OCI-LY7 (cell line): ENCODE measurements around the gene KICS2. TPM values are rescaled to one million over a fixed set of nuclear protein-coding genes. Genes with fewer than 3 reads are reported as not detected.
"Not testable (repeated sequence)": the region's sequence is repeated elsewhere in the genome, so short reads cannot be mapped to it uniquely, and the experiment has no call there.

ENCODE experiments used
- BruUV-seq: library from RNA; stranded (reverse); fragments of 400-500 nt; replicated peaks from 2 replicates; lab custom pipeline; 2021; lab: Mats Ljungman, UMichigan
- CTCF ChIA-PET: fragments of 300-600 bp; sonication (Branson Sonifier 250); formaldehyde crosslinking; loops from one replicate; lab custom pipeline; 2022; ENCODE audit warnings: antibody characterized with exemption; ENCODE audit not compliant: unreplicated experiment; lab: Charles Lee
- POLR2A ChIA-PET: fragments of 300-600 bp; sonication (Branson Sonifier 250); formaldehyde crosslinking; loops from one replicate; lab custom pipeline; 2022; ENCODE audit warnings: antibody characterized with exemption; lab: Charles Lee
- DNase-seq: peaks from one replicate; pipeline ENCODE4 v3.0.0-alpha.2; 2015; ENCODE audit warnings: low spot score
- H2AFZ ChIP-seq: fragments of 200-600 bp; sonication (generic), shearing (Covaris generic); 2 replicates; pipeline ENCODE4 v1.6.1; 2014; ENCODE audit warnings: mild to moderate bottlenecking, antibody characterized with exemption, low read length, moderate library complexity
- H3K27ac ChIP-seq: fragments of 200-600 bp; sonication (generic); 2 replicates; pipeline ENCODE4 v1.5.1; 2014; ENCODE audit warnings: mixed run types, low read depth, mild to moderate bottlenecking, moderate library complexity, low read length, inconsistent platforms; ENCODE audit not compliant: poor library complexity, severe bottlenecking
- H3K36me3 ChIP-seq: fragments of 200-600 bp; sonication (generic); 2 replicates; pipeline ENCODE4 v1.6.1; 2014; ENCODE audit warnings: mild to moderate bottlenecking, antibody characterized with exemption, low read length, moderate library complexity, mixed read lengths; ENCODE audit not compliant: insufficient read depth
- H3K4me1 ChIP-seq: fragments of 200-600 bp; sonication (generic); 2 replicates; pipeline ENCODE4 v1.5.1; 2014; ENCODE audit warnings: mild to moderate bottlenecking, low read length; ENCODE audit not compliant: insufficient read depth, poor library complexity, severe bottlenecking
- H3K4me2 ChIP-seq: fragments of 200-600 bp; sonication (generic); 2 replicates; pipeline ENCODE4 v1.6.1; 2014; ENCODE audit warnings: mild to moderate bottlenecking, low read length
- H3K4me3 ChIP-seq: fragments of 200-600 bp; sonication (generic); 2 replicates; pipeline ENCODE4 v1.5.1; 2014; ENCODE audit warnings: mild to moderate bottlenecking, low read depth, low read length; ENCODE audit not compliant: poor library complexity, severe bottlenecking
- H3K79me2 ChIP-seq: fragments of 200-600 bp; sonication (generic); 2 replicates; pipeline ENCODE4 v1.6.1; 2016; ENCODE audit warnings: low read depth, mild to moderate bottlenecking, low read length, moderate library complexity, mixed read lengths; ENCODE audit not compliant: insufficient read depth
- H3K9me2 ChIP-seq: fragments of 200-600 bp; sonication (generic); 2 replicates; pipeline ENCODE4 v1.6.1; 2016; ENCODE audit warnings: mild to moderate bottlenecking, low read length, mixed read lengths; ENCODE audit not compliant: insufficient read depth
- H3K9me3 ChIP-seq: fragments of 200-600 bp; sonication (generic); 2 replicates; pipeline ENCODE4 v1.6.1; 2014; ENCODE audit warnings: mild to moderate bottlenecking, mixed run types, low read length, mixed read lengths
- H4K20me1 ChIP-seq: fragments of 200-600 bp; sonication (generic); 2 replicates; pipeline ENCODE4 v1.6.1; 2014; ENCODE audit warnings: mild to moderate bottlenecking, antibody characterized with exemption, low read length, moderate library complexity, mixed read lengths; ENCODE audit not compliant: insufficient read depth
- CTCF ChIP-seq: fragments of 200-600 bp; sonication (generic); conservative IDR thresholded peaks from 2 replicates; pipeline ENCODE4 v1.5.1; 2014; ENCODE audit warnings: mild to moderate bottlenecking, antibody characterized with exemption, low read length, moderate library complexity, mixed read lengths
- EZH2phosphoT487 ChIP-seq: fragments of 200-600 bp; sonication (generic); IDR thresholded peaks from 2 replicates; pipeline ENCODE4 v1.6.1; 2018; ENCODE audit warnings: low read depth, borderline replicate concordance, mild to moderate bottlenecking, mixed run types, antibody characterized with exemption, low read length, moderate library complexity, mixed read lengths
- intact Hi-C: fragments of 100-400 bp; cut with micrococcal nuclease; formaldehyde crosslinking; loops from one replicate; pipeline ENCODE4 v1.10.0; 2022; ENCODE audit not compliant: unreplicated experiment
- total RNA-seq, 2 experiments: library from RNA; depleted of rRNA in 1 of 2; stranded (reverse); fragments of >200 nt in 1 of 2; shearing (Covaris generic) in 1 of 2; gene quantifications; 2 replicates each; pipeline ENCODE4 v1.2.3, GENCODE V29; 2014 to 2022

Gene KICS2
- total RNA-seq, 2 experiments from 2014 or later = 20.4 to 20.6 TPM

- no peak overlapping the region for H3K4me2 ChIP-seq
- ChIA-PET POLR2A (interaction anchor here (0.6 to 0.8 kb wide), 3 partner anchors 10 to 88 kb away, joined by 3 to 5 read pairs (median 3); no protein-coding TSS in a partner anchor), CTCF (interaction anchor here (0.8 kb wide), 1 partner anchor 13 kb away, joined by 3 read pairs; no protein-coding TSS in a partner anchor)
- no peaks in the 10 kb centered on the region for H3K79me2 ChIP-seq
- H3K9me2 ChIP-seq = no peaks in the 10 kb centered on the region
- H3K4me1 ChIP-seq = no peaks in the 10 kb centered on the region
- H3K9me3 ChIP-seq = no peaks in the 10 kb centered on the region
- H3K27ac ChIP-seq = no peak overlapping the region
- no peak overlapping the region for H3K4me3 ChIP-seq
- no TSS peak for BruUV-seq
- no peak for DNase-seq
- intact Hi-C loops = no loop called here
- peaks cover 61% of the 10 kb centered on the region for H3K36me3 ChIP-seq
- no peak overlapping the region for H2AFZ ChIP-seq
- H4K20me1 ChIP-seq = no peaks in the 10 kb centered on the region
- TF ChIP-seq EZH2phosphoT487 = no peak
- TF ChIP-seq CTCF = no peak
Observed at GRCh38 chr12:64205542-64205941, 16.6 kb downstream of the KICS2 start.

- no peaks in the 10 kb centered on the region for H3K9me3 ChIP-seq
- BruUV-seq = no TSS peak
- intact Hi-C loops = no loop called here
- POLR2A ChIA-PET = no interaction called here
- no peaks in the 10 kb centered on the region for H3K9me2 ChIP-seq
- CTCF ChIA-PET = no interaction called here
- no peaks in the 10 kb centered on the region for H4K20me1 ChIP-seq
- H3K79me2 ChIP-seq = no peaks in the 10 kb centered on the region
- H3K4me2 ChIP-seq = no peak overlapping the region
- H3K4me3 ChIP-seq = no peak overlapping the region
- no peak for TF ChIP-seq CTCF
- no peak overlapping the region for H3K27ac ChIP-seq
- no peaks in the 10 kb centered on the region for H3K4me1 ChIP-seq
- DNase-seq = no peak
- no peak overlapping the region for H2AFZ ChIP-seq
- H3K36me3 ChIP-seq = peaks cover 50% of the 10 kb centered on the region
Observed at GRCh38 chr12:64203775-64204174, 18.3 kb downstream of the KICS2 start.

GRCh38 chr12:64203036-64203435, 19.1 kb downstream of the KICS2 start:
- Histone ChIP-seq H3K9me2 (no peaks in the 10 kb centered on the region), H3K4me3 (no peak overlapping the region), H3K4me2 (no peak overlapping the region), H3K79me2 (no peaks in the 10 kb centered on the region), H3K27ac (no peak overlapping the region), H2AFZ (no peak overlapping the region), H3K36me3 (peaks cover 45% of the 10 kb centered on the region), H3K9me3 (no peaks in the 10 kb centered on the region), H3K4me1 (no peaks in the 10 kb centered on the region), H4K20me1 (no peaks in the 10 kb centered on the region)
- no TSS peak for BruUV-seq
- ChIA-PET CTCF (no interaction called here), POLR2A (no interaction called here)
- DNase-seq = no peak
- intact Hi-C loops = no loop called here
- no peak for TF ChIP-seq EZH2phosphoT487
- no peak for TF ChIP-seq CTCF

GRCh38 chr12:64195841-64196240, 26.3 kb downstream of the KICS2 start:
- H3K4me1 ChIP-seq, H3K9me3 ChIP-seq, H2AFZ ChIP-seq, DNase-seq, CTCF ChIA-PET, POLR2A ChIA-PET, H3K27ac ChIP-seq, H3K79me2 ChIP-seq, H3K9me2 ChIP-seq, BruUV-seq, intact Hi-C loops, H3K4me3 ChIP-seq, H3K4me2 ChIP-seq, H4K20me1 ChIP-seq: not testable (repeated sequence)
- peaks cover 23% of the 10 kb centered on the region for H3K36me3 ChIP-seq
